PFSK-1 (cell line): ENCODE results near the gene IL7R.

Experiments used
- FOXP2 ChIP-seq: optimal IDR thresholded peaks from 2 replicates; pipeline ENCODE3; 2011; ENCODE audit warnings: borderline replicate concordance, control low read depth, inconsistent platforms; ENCODE audit not compliant: insufficient read depth; ENCODE audit errors: extremely low read length, extremely low read depth
- POLR2AphosphoS5 ChIP-seq: IDR thresholded peaks from 2 replicates; pipeline ENCODE4 v1.6.1; 2012; ENCODE audit warnings: low read depth, mild to moderate bottlenecking, control low read depth, low read length, moderate library complexity
- REST ChIP-seq, 2 experiments: IDR thresholded peaks; 2 replicates each; pipeline versions ENCODE4 v1.6.1 to v1.8.0; 2011 to 2012; ENCODE audit warnings: low read depth in 2 of 2, low read length in 2 of 2, control low read depth in 1 of 2, inconsistent platforms in 1 of 2, mild to moderate bottlenecking in 1 of 2, moderate library complexity in 1 of 2; ENCODE audit not compliant: insufficient read depth in 1 of 2
- SIN3A ChIP-seq: IDR thresholded peaks from 2 replicates; pipeline ENCODE4 v1.6.1; 2012; ENCODE audit warnings: mild to moderate bottlenecking, low read length, moderate library complexity, borderline replicate concordance; ENCODE audit not compliant: insufficient read depth
- TAF1 ChIP-seq: IDR thresholded peaks from 2 replicates; pipeline ENCODE4 v1.6.1; 2012; ENCODE audit warnings: low read length, control low read depth, borderline replicate concordance; ENCODE audit not compliant: insufficient read depth

IL7R gene

GRCh38 chr5:35919191-35919590 lies 62.5 kb downstream of the IL7R start:
- TF ChIP-seq SIN3A (no peak), POLR2AphosphoS5 (no peak), FOXP2 (no peak), TAF1 (no peak), REST (IDR thresholded peaks at IDR 0.05; ENCODE audit: insufficient read depth in 1 of 2, low read depth in 2 of 2, low read length in 2 of 2) (no peak)

GRCh38 chr5:35920890-35921289 lies 64.2 kb downstream of the IL7R start:
- no peak for TF ChIP-seq POLR2AphosphoS5
- TF ChIP-seq SIN3A: no peak
- TF ChIP-seq FOXP2: no peak
- TF ChIP-seq TAF1: no peak
- TF ChIP-seq REST (IDR thresholded peaks at IDR 0.05; ENCODE audit: insufficient read depth in 1 of 2, low read depth in 2 of 2, low read length in 2 of 2): no peak

- TF ChIP-seq POLR2AphosphoS5 (no peak), REST (IDR thresholded peaks at IDR 0.05; ENCODE audit: insufficient read depth in 1 of 2, low read depth in 2 of 2, low read length in 2 of 2) (no peak), FOXP2 (no peak), TAF1 (no peak), SIN3A (no peak)
These were observed 65.2 kb downstream of the IL7R start for GRCh38 chr5:35921930-35922329.

DNA sequence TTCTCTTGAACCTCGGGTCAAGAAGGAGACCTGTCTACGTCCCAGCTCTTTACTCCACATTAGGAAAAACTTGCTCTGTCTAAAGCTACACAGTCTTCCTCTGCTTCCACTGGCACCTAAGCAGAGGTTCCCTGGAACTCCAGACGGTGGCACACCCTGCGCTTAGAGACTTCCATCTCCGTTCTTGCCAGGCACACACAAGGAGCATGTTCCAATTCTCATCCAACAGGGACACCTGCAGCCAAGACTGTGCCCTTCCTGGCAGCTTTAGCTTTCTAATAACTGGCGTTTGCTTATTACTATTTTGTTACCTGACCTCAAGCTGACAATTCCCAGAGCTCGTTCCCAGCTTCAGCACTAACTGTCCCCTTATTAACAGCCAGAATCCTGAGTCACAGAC lies 65.8 kb downstream of the IL7R start:
- no peak for TF ChIP-seq SIN3A
- TF ChIP-seq FOXP2: no peak
- no peak for TF ChIP-seq REST (IDR thresholded peaks at IDR 0.05; ENCODE audit: insufficient read depth in 1 of 2, low read depth in 2 of 2, low read length in 2 of 2)
- TF ChIP-seq TAF1: no peak
- TF ChIP-seq POLR2AphosphoS5: no peak

GRCh38 chr5:35924122-35924949 lies 67.6 kb downstream of the IL7R start:
- TF ChIP-seq FOXP2: no peak
- no peak for TF ChIP-seq TAF1
- TF ChIP-seq POLR2AphosphoS5: no peak
- no peak for TF ChIP-seq REST (IDR thresholded peaks at IDR 0.05; ENCODE audit: insufficient read depth in 1 of 2, low read depth in 2 of 2, low read length in 2 of 2)
- TF ChIP-seq SIN3A: no peak
